OCI-LY3 (cell line): ENCODE results near the gene UNC5B.

Experiments
- H2AFZ ChIP-seq: fragments of 200-600, 300-600 bp; shearing (Covaris generic); 2 replicates; pipeline ENCODE4 v1.6.0; 2014; ENCODE audit warnings: antibody characterized with exemption, low read depth, low read length
- H3K27ac ChIP-seq: fragments of 200-600, 300-600 bp; sonication (generic); 2 replicates; pipeline ENCODE4 v1.5.1; 2014; ENCODE audit warnings: mild to moderate bottlenecking, low read length, moderate library complexity, mixed read lengths
- H3K27me3 ChIP-seq: fragments of 200-600, 300-600 bp; sonication (generic); 2 replicates; pipeline ENCODE4 v1.6.1; 2014; ENCODE audit warnings: low read depth, low read length, mixed read lengths
- H3K36me3 ChIP-seq: fragments of 200-600, 300-600 bp; sonication (generic); replicated peaks from 2 replicates; pipeline ENCODE3; 2014; ENCODE audit warnings: low read depth, low read length, mixed read lengths
- H3K4me1 ChIP-seq: fragments of 300-600, 200-600 bp; sonication (generic); 2 replicates; pipeline ENCODE4 v1.6.1; 2014; ENCODE audit warnings: low read length, mixed read lengths
- H3K4me2 ChIP-seq: fragments of 200-600, 300-600 bp; sonication (generic); 2 replicates; pipeline ENCODE4 v1.6.1; 2014; ENCODE audit warnings: low read length, mixed read lengths
- H3K4me3 ChIP-seq: fragments of 300-600, 200-600 bp; sonication (generic); 2 replicates; pipeline ENCODE4 v1.5.1; 2014; ENCODE audit warnings: antibody characterized with exemption, mild to moderate bottlenecking, low read length, moderate library complexity
- H3K79me2 ChIP-seq: fragments of 300-600, 200-600 bp; shearing (Covaris generic); 2 replicates; pipeline ENCODE4 v1.6.1; 2014; ENCODE audit warnings: mild to moderate bottlenecking, low read length, mixed read lengths
- H3K9ac ChIP-seq: fragments of 300-600, 200-600 bp; shearing (Covaris generic); 2 replicates; pipeline ENCODE4 v1.6.0; 2014; ENCODE audit warnings: mild to moderate bottlenecking, low read length, moderate library complexity
- H3K9me3 ChIP-seq: fragments of 200-600, 300-600 bp; shearing (Covaris generic); 2 replicates; pipeline ENCODE4 v1.6.1; 2014; ENCODE audit warnings: low read length, mixed read lengths; ENCODE audit not compliant: insufficient read depth
- H4K20me1 ChIP-seq: fragments of 200-600, 300-600 bp; sonication (generic); 2 replicates; pipeline ENCODE4 v1.6.1; 2016; ENCODE audit warnings: low read length, mixed read lengths; ENCODE audit not compliant: insufficient read depth
- CTCF ChIP-seq: fragments of 200-600, 300-600 bp; sonication (generic); IDR thresholded peaks from 2 replicates; pipeline ENCODE4 v1.5.1; 2014; ENCODE audit warnings: antibody characterized with exemption, low read length, low read depth
- EZH2phosphoT487 ChIP-seq: fragments of 200-600 bp; shearing (Covaris generic); IDR thresholded peaks from 2 replicates; pipeline ENCODE4 v1.6.1; 2018; ENCODE audit warnings: antibody characterized with exemption, mixed run types, low read depth

The UNC5B gene

GRCh38 chr10:71250405-71250804, 38.0 kb downstream of the UNC5B start:
- TF ChIP-seq EZH2phosphoT487 (no peak), CTCF (no peak)
- H3K79me2 ChIP-seq: no peaks in the 10 kb centered on the region
- H3K36me3 ChIP-seq: no peaks in the 10 kb centered on the region
- H4K20me1 ChIP-seq: no peaks in the 10 kb centered on the region
- no peak overlapping the region for H3K4me3 ChIP-seq
- H3K9ac ChIP-seq: no peak overlapping the region
- H2AFZ ChIP-seq: no peak overlapping the region
- H3K27ac ChIP-seq: no peak overlapping the region
- H3K27me3 ChIP-seq: no peaks in the 10 kb centered on the region
- H3K4me1 ChIP-seq: no peaks in the 10 kb centered on the region
- H3K4me2 ChIP-seq: no peak overlapping the region
- H3K9me3 ChIP-seq: no peaks in the 10 kb centered on the region

- H3K36me3 ChIP-seq: no peaks in the 10 kb centered on the region
- no peak overlapping the region for H2AFZ ChIP-seq
- H3K27ac ChIP-seq: no peak overlapping the region
- H3K9ac ChIP-seq: no peak overlapping the region
- TF ChIP-seq EZH2phosphoT487 (no peak), CTCF (no peak)
- H3K4me3 ChIP-seq: no peak overlapping the region
- H3K27me3 ChIP-seq: no peaks in the 10 kb centered on the region
- no peaks in the 10 kb centered on the region for H3K79me2 ChIP-seq
- H4K20me1 ChIP-seq: no peaks in the 10 kb centered on the region
- H3K9me3 ChIP-seq: no peaks in the 10 kb centered on the region
- no peak overlapping the region for H3K4me2 ChIP-seq
- H3K4me1 ChIP-seq: no peaks in the 10 kb centered on the region
Measured at GRCh38 chr10:71250842-71251241, 38.5 kb downstream of the UNC5B start.

- TF ChIP-seq EZH2phosphoT487 (no peak), CTCF (no peak)
- H3K9ac ChIP-seq: no peak overlapping the region
- H4K20me1 ChIP-seq: no peaks in the 10 kb centered on the region
- H3K27ac ChIP-seq: no peak overlapping the region
- no peak overlapping the region for H3K4me3 ChIP-seq
- H3K4me2 ChIP-seq: no peak overlapping the region
- no peaks in the 10 kb centered on the region for H3K9me3 ChIP-seq
- no peak overlapping the region for H2AFZ ChIP-seq
- no peaks in the 10 kb centered on the region for H3K4me1 ChIP-seq
- no peaks in the 10 kb centered on the region for H3K36me3 ChIP-seq
- H3K27me3 ChIP-seq: no peaks in the 10 kb centered on the region
- no peaks in the 10 kb centered on the region for H3K79me2 ChIP-seq
Measured at GRCh38 chr10:71251319-71251718, 38.9 kb downstream of the UNC5B start.

GRCh38 chr10:71252220-71252619, 39.9 kb downstream of the UNC5B start:
- Histone ChIP-seq H3K4me1 (no peaks in the 10 kb centered on the region), H3K9me3 (no peaks in the 10 kb centered on the region), H4K20me1 (no peaks in the 10 kb centered on the region), H3K27ac (no peak overlapping the region), H3K9ac (no peak overlapping the region), H3K4me2 (no peak overlapping the region), H3K4me3 (no peak overlapping the region), H3K79me2 (no peaks in the 10 kb centered on the region), H3K27me3 (no peaks in the 10 kb centered on the region), H2AFZ (no peak overlapping the region), H3K36me3 (no peaks in the 10 kb centered on the region)
- TF ChIP-seq EZH2phosphoT487 (no peak), CTCF (no peak)
